Ascending aorta (tissue), 2 donors: Measurements from ENCODE around the gene KRTAP4-4. TPM values are rescaled to one million over a fixed set of nuclear protein-coding genes. Genes with fewer than 3 reads are reported as not detected.
A peak's percentile ranks its signal among the peaks of the same experiment; 100 is the strongest.

ENCODE experiments used
- DNase-seq, 2 donors: peaks; one replicate each; pipeline ENCODE4 v3.0.0-alpha.2; 2019; ENCODE audit warnings: low spot score in 2 of 2
- H3K27ac ChIP-seq, 2 donors: fragments of 200-600 bp; sonication (generic); one replicate each; pipeline ENCODE4 v1.5.1; 2016 to 2017; ENCODE audit warnings: mild to moderate bottlenecking in 1 of 2
- H3K27me3 ChIP-seq: fragments of 200-600 bp; sonication (generic); one replicate; pipeline ENCODE4 v1.5.1; 2017
- H3K36me3 ChIP-seq, 2 donors: fragments of 200-600 bp; sonication (generic); one replicate each; pipeline ENCODE4 v1.5.1; 2016
- H3K4me1 ChIP-seq, 2 donors: fragments of 200-600 bp; sonication (generic); one replicate each; pipeline ENCODE4 v1.5.1; 2016 to 2017; ENCODE audit warnings: mild to moderate bottlenecking in 1 of 2
- H3K4me3 ChIP-seq, 2 donors: fragments of 200-600 bp; sonication (generic); one replicate each; pipeline ENCODE4 v1.5.1; 2016 to 2017; ENCODE audit warnings: mild to moderate bottlenecking in 1 of 2
- H3K9me3 ChIP-seq, 2 donors: fragments of 200-600 bp; sonication (generic); one replicate each; pipeline ENCODE4 v1.5.1; 2016
- CTCF ChIP-seq, 3 experiments: fragments of 200-600 bp in 2 of 3; fragments of 450-650 bp in 1 of 3; sonication (generic) in 2 of 3; IDR thresholded peaks; one replicate each; pipeline ENCODE4 v1.5.1; 2016 to 2019; ENCODE audit warnings: antibody characterized with exemption in 3 of 3, mild to moderate bottlenecking in 1 of 3, moderate library complexity in 1 of 3
- intact Hi-C: fragments of 100-400 bp; cut with DNase I; formaldehyde crosslinking; loops from one replicate; pipeline ENCODE4 v1.15.1; 2023
- total RNA-seq: library from RNA; depleted of rRNA; stranded (reverse); fragments of >200 nt; gene quantifications from one replicate; pipeline ENCODE4 v1.1.0, GENCODE V29; 2016

KRTAP4-4 gene
- total RNA-seq, 1 donor from 2014 or later, result not detected

- intact Hi-C loops, result no loop called here
- Histone ChIP-seq H3K4me1 (no peaks in the 10 kb centered on the region), H3K36me3 (no peaks in the 10 kb centered on the region), H3K27ac (no peak overlapping the region), H3K4me3 (no peak overlapping the region), H3K9me3 (no peaks in the 10 kb centered on the region), H3K27me3 (no peaks in the 10 kb centered on the region)
- TF ChIP-seq CTCF (IDR thresholded peaks at IDR 0.05), result no peak
- no peak for DNase-seq
Measured at GRCh38 chr17:41185001-41185400, 24.5 kb upstream of the KRTAP4-4 start.

GRCh38 chr17:41184480-41184961 is 24.0 kb upstream of the KRTAP4-4 start, which contains the start of gene KRTAP4-1:
KRTAP4-1 (minus strand) TSS chr17:41184911; CDS start chr17:41184854, 57 bp downstream.
- no peak within 1 kb of the TSS for H3K4me3 ChIP-seq
- no peaks in the 10 kb centered on the region for H3K36me3 ChIP-seq
- no peak within 1 kb of the TSS for H3K27ac ChIP-seq
- H3K9me3 ChIP-seq, result no peaks in the 10 kb centered on the region
- H3K4me1 ChIP-seq, result no peaks in the 10 kb centered on the region
- intact Hi-C loops, result no loop called here
- TF ChIP-seq CTCF (IDR thresholded peaks at IDR 0.05), result no peak
- H3K27me3 ChIP-seq, result no peaks in the 10 kb centered on the region
- DNase-seq, result no peak

- DNase-seq, result no peak
- peak overlapping the region in 1 of 2 donors; percentile 15 for H3K27ac ChIP-seq
- no peaks in the 10 kb centered on the region for H3K9me3 ChIP-seq
- no peaks in the 10 kb centered on the region for H3K27me3 ChIP-seq
- no peak overlapping the region for H3K4me3 ChIP-seq
- intact Hi-C loops, result no loop called here
- H3K4me1 ChIP-seq, result no peaks in the 10 kb centered on the region
- no peak for TF ChIP-seq CTCF (IDR thresholded peaks at IDR 0.05)
- no peaks in the 10 kb centered on the region for H3K36me3 ChIP-seq
Measured at GRCh38 chr17:41178843-41179616, 18.5 kb upstream of the KRTAP4-4 start.

- Histone ChIP-seq H3K4me1 (no peaks in the 10 kb centered on the region), H3K27ac (peak overlapping the region in 1 of 2 donors; percentile 15), H3K27me3 (no peaks in the 10 kb centered on the region), H3K36me3 (no peaks in the 10 kb centered on the region), H3K4me3 (no peak overlapping the region), H3K9me3 (no peaks in the 10 kb centered on the region)
- no peak for DNase-seq
- intact Hi-C loops, result no loop called here
- TF ChIP-seq CTCF (IDR thresholded peaks at IDR 0.05), result no peak
Measured at GRCh38 chr17:41178341-41178740, 17.8 kb upstream of the KRTAP4-4 start.

- no peaks in the 10 kb centered on the region for H3K4me1 ChIP-seq
- no peak within 1 kb of the TSS for H3K4me3 ChIP-seq
- DNase-seq, result no peak
- intact Hi-C loops, result no loop called here
- H3K9me3 ChIP-seq, result no peaks in the 10 kb centered on the region
- no peak for TF ChIP-seq CTCF (IDR thresholded peaks at IDR 0.05)
- H3K27me3 ChIP-seq, result no peaks in the 10 kb centered on the region
- H3K36me3 ChIP-seq, result no peaks in the 10 kb centered on the region
- H3K27ac ChIP-seq, result peak within 1 kb of the TSS in 1 of 2 donors; percentile 15
Measured at GRCh38 chr17:41177727-41178271, 17.3 kb upstream of the KRTAP4-4 start, which contains the start of gene KRTAP4-2. KRTAP4-2 (minus strand) TSS chr17:41178221; CDS start chr17:41178164, 57 bp downstream.
